HL-60 (cell line): ENCODE results near the gene ZFAND4.

Source experiments
- DNase-seq, 2 experiments: peaks; one replicate each; pipeline ENCODE4 v3.0.0-alpha.2; 2010 to 2020; ENCODE audit warnings: low read depth in 1 of 2, low spot score in 1 of 2
- H3K27ac ChIP-seq: fragments of 250-450 bp; sonication (Bioruptor Pico); replicated peaks from 2 replicates; pipeline ENCODE4 v1.5.1; 2020; ENCODE audit warnings: mild to moderate bottlenecking, moderate library complexity
- H3K27me3 ChIP-seq: fragments of 250-450 bp; sonication (Bioruptor Pico); 2 replicates; pipeline ENCODE4 v1.5.1; 2021; ENCODE audit warnings: mild to moderate bottlenecking, moderate library complexity; ENCODE audit not compliant: insufficient read depth, poor library complexity, severe bottlenecking
- H3K4me3 ChIP-seq: replicated peaks from 2 replicates; pipeline ENCODE4 v1.5.1; 2011; ENCODE audit warnings: mild to moderate bottlenecking, control low read depth, low read length; ENCODE audit not compliant: insufficient read depth
- GABPA ChIP-seq: IDR thresholded peaks from 2 replicates; pipeline ENCODE4 v1.6.1; 2012; ENCODE audit warnings: low read depth
- POLR2AphosphoS5 ChIP-seq: IDR thresholded peaks from 2 replicates; pipeline ENCODE4 v1.6.1; 2012; ENCODE audit warnings: low read depth
- SPI1 ChIP-seq: IDR thresholded peaks from 2 replicates; pipeline ENCODE4 v1.6.1; 2012; ENCODE audit warnings: low read depth, mild to moderate bottlenecking, borderline replicate concordance
- TF ChIP-seq, protein P1 (sequence below): IDR thresholded peaks from one replicate; pipeline ENCODE4 v1.5.1; 2011; ENCODE audit warnings: low read length, control low read depth, inconsistent platforms; ENCODE audit not compliant: insufficient read depth
- TF ChIP-seq, protein P2 (sequence below): IDR thresholded peaks from 2 replicates; pipeline ENCODE4 v1.6.1; 2012; ENCODE audit warnings: low read depth; ENCODE audit not compliant: insufficient replicate concordance

Gene ZFAND4

DNA sequence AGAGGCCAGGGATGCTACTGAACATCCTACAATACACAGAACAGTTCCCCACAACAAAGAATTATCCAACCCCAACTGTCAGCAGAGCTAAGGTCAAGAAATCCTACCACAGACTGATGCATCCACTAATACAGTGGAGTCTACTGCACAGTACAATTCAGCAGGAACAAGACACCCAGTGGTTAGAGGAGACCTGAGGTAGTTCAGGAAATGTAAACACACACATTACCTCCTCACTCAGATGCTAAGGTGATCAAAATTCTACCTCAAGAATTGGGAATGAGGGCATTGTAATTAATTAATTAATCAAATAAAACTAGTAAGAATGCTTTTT lies 91.4 kb downstream of the ZFAND4 start:
- Histone ChIP-seq H3K27ac (no peak overlapping the region), H3K27me3 (no peaks in the 10 kb centered on the region), H3K4me3 (no peak overlapping the region)
- no peak for DNase-seq
- TF ChIP-seq SPI1 (no peak), GABPA (no peak)

DNA sequence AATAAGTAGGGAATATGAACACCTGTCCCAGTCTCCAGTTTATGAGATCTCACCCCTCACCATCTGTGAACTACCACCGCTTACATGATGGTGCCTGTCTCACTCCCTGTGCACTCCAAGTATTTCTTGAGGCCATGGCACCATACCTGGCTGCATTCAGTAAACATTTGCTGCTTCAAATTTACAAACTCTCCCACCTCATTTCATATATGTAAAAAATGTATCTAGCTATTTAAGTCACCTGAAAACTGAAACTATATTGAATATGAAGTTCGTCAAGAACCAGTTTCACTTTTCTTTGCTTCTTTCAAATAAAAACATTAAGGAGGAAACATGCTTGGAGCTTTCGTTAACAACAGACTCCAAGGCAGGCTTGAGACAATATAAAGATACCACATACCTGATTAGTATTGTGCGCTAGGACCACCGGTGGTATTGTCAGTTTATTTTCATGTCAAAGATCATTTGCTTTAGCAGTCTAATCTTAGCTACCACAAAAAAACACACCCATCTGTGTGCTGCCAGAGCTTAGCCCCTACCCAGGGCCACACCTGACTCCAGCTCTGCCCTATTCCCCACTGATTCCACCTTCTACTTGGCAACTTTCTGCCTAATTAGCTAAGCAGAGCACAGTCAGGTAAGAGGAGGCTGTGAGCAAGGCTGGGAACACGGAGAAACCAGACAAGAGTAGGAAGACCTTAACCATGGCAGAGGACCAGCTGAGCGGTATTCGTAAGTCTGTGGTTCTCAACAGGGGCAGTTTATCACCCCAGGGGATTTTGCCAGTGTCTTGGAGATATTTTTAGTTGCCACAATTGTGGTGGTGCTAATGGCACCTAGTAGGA lies 92.0 kb downstream of the ZFAND4 start:
- H3K27me3 ChIP-seq, result no peaks in the 10 kb centered on the region
- no peak overlapping the region for H3K27ac ChIP-seq
- TF ChIP-seq, protein P1, sequence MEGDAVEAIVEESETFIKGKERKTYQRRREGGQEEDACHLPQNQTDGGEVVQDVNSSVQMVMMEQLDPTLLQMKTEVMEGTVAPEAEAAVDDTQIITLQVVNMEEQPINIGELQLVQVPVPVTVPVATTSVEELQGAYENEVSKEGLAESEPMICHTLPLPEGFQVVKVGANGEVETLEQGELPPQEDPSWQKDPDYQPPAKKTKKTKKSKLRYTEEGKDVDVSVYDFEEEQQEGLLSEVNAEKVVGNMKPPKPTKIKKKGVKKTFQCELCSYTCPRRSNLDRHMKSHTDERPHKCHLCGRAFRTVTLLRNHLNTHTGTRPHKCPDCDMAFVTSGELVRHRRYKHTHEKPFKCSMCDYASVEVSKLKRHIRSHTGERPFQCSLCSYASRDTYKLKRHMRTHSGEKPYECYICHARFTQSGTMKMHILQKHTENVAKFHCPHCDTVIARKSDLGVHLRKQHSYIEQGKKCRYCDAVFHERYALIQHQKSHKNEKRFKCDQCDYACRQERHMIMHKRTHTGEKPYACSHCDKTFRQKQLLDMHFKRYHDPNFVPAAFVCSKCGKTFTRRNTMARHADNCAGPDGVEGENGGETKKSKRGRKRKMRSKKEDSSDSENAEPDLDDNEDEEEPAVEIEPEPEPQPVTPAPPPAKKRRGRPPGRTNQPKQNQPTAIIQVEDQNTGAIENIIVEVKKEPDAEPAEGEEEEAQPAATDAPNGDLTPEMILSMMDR, result no peak
- TF ChIP-seq SPI1, result no peak
- TF ChIP-seq GABPA, result no peak
- no peak for TF ChIP-seq POLR2AphosphoS5
- TF ChIP-seq, protein P2, sequence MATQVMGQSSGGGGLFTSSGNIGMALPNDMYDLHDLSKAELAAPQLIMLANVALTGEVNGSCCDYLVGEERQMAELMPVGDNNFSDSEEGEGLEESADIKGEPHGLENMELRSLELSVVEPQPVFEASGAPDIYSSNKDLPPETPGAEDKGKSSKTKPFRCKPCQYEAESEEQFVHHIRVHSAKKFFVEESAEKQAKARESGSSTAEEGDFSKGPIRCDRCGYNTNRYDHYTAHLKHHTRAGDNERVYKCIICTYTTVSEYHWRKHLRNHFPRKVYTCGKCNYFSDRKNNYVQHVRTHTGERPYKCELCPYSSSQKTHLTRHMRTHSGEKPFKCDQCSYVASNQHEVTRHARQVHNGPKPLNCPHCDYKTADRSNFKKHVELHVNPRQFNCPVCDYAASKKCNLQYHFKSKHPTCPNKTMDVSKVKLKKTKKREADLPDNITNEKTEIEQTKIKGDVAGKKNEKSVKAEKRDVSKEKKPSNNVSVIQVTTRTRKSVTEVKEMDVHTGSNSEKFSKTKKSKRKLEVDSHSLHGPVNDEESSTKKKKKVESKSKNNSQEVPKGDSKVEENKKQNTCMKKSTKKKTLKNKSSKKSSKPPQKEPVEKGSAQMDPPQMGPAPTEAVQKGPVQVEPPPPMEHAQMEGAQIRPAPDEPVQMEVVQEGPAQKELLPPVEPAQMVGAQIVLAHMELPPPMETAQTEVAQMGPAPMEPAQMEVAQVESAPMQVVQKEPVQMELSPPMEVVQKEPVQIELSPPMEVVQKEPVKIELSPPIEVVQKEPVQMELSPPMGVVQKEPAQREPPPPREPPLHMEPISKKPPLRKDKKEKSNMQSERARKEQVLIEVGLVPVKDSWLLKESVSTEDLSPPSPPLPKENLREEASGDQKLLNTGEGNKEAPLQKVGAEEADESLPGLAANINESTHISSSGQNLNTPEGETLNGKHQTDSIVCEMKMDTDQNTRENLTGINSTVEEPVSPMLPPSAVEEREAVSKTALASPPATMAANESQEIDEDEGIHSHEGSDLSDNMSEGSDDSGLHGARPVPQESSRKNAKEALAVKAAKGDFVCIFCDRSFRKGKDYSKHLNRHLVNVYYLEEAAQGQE, result no peak
- DNase-seq, result no peak
- no peak overlapping the region for H3K4me3 ChIP-seq

DNA sequence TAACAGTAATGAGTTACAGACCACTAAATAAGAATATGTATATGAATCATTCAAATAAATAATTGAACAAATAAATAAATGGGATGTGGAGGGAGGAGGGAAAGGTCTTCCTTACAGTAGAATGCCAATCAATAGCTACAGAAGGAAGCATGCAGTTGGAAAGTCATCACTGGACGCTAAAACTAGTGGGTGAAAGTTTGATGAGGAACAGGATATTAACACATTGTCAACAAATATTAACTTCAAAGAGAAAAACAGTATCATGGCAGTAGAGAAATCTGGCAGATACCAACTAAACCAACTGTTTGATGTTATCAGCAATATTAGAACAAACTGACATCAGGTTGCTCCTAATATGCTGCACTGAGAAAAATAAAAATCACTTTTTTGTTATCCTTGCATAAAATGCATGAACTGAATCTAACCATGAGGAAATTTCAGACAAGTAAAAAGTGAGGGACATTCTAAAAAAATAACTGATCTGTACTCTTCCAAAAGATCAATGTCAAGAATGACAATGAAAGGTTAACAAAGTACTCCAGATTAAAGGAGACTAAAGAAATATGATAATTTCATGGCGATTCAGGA lies 94.1 kb downstream of the ZFAND4 start:
- H3K4me3 ChIP-seq, result no peak overlapping the region
- TF ChIP-seq POLR2AphosphoS5 (no peak), SPI1 (no peak), GABPA (no peak)
- TF ChIP-seq, protein P2, result no peak
- TF ChIP-seq, protein P1, result no peak
- no peak overlapping the region for H3K27ac ChIP-seq
- H3K27me3 ChIP-seq, result no peaks in the 10 kb centered on the region
- DNase-seq, result no peak

DNA sequence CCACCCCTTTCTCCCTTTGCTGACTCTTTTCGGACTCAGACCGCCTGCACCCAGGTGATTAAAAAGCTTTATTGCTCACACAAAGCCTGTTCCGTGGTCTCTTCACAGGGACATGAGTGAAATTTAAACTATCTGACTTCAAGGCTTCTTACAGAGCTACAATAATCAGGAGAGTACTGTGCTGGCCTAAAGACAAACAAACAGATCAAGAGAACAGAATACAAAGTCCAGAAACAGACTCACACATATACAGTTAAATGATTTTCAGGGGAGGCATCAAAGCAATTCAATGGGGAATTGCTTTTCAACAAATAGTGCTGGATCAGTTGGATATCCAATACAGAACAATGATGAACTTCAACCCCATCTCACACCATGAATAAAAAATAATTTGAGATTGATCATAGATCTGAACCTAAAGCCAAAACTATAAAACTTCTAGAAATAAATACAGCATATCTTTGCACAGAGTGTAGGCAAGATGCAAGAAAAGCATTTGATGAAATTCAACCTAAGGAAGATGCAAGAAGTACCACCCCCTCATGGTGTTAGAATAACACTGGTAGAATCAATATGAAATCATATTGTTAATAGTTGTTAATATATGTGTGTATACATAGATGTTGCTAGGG lies 96.5 kb downstream of the ZFAND4 start:
- no peak overlapping the region for H3K27ac ChIP-seq
- DNase-seq, result no peak
- no peak overlapping the region for H3K4me3 ChIP-seq
- TF ChIP-seq SPI1 (no peak), POLR2AphosphoS5 (no peak), GABPA (no peak)
- TF ChIP-seq, protein P2, result no peak
- TF ChIP-seq, protein P1, result no peak
- no peaks in the 10 kb centered on the region for H3K27me3 ChIP-seq
